Stomach smooth muscle (tissue), 2 donors: ENCODE data around the gene CUEDC1.

Source experiments
- H3K27ac ChIP-seq: one replicate; pipeline ENCODE4 v1.7.0; 2013; ENCODE audit warnings: mild to moderate bottlenecking, low read length, inconsistent platforms
- H3K27me3 ChIP-seq, 2 donors: one replicate each; pipeline ENCODE4 v1.7.0; 2013; ENCODE audit warnings: low read length in 2 of 2; ENCODE audit not compliant: insufficient read depth in 2 of 2, control insufficient read depth in 1 of 2
- H3K36me3 ChIP-seq, 2 donors: one replicate each; pipeline ENCODE4 v1.7.0; 2013; ENCODE audit warnings: low read length in 2 of 2; ENCODE audit not compliant: control insufficient read depth in 2 of 2, insufficient read depth in 2 of 2
- H3K4me1 ChIP-seq: one replicate; pipeline ENCODE4 v1.7.0; 2013; ENCODE audit warnings: low read length; ENCODE audit not compliant: control insufficient read depth, insufficient read depth
- H3K4me3 ChIP-seq, 2 donors: one replicate each; pipeline ENCODE4 v1.7.0; 2013; ENCODE audit warnings: low read length in 2 of 2
- H3K9ac ChIP-seq, 2 donors: one replicate each; pipeline ENCODE4 v1.7.0; 2013; ENCODE audit warnings: low read length in 2 of 2, mild to moderate bottlenecking in 1 of 2
- H3K9me3 ChIP-seq, 2 donors: one replicate each; pipeline ENCODE4 v1.7.0; 2013; ENCODE audit warnings: low read length in 2 of 2; ENCODE audit not compliant: control insufficient read depth in 2 of 2
- donor health status: healthy.
- donor health status: Pancreatic carcinoma.

Gene CUEDC1

GRCh38 chr17:57892146-57892819, 62.9 kb downstream of the CUEDC1 start:
- Histone ChIP-seq H3K4me3 (peak overlapping the region in 1 of 2 donors; percentile 60), H3K4me1 (peaks cover 83% of the 10 kb centered on the region)

GRCh38 chr17:57890857-57891232, 64.4 kb downstream of the CUEDC1 start:
- no peaks in the 10 kb centered on the region for H3K27me3 ChIP-seq
- peak overlapping the region; percentile 98 for H3K27ac ChIP-seq
- H3K4me1 ChIP-seq = peaks cover 78% of the 10 kb centered on the region
- peak overlapping the region in 1 of 2 donors; percentile 15 for H3K4me3 ChIP-seq
- H3K9me3 ChIP-seq = no peaks in the 10 kb centered on the region
- no peaks in the 10 kb centered on the region for H3K36me3 ChIP-seq
- peak overlapping the region; percentile 4 to 36 for H3K9ac ChIP-seq

More at GRCh38 chr17:57892146-57892819, 62.9 kb downstream of the CUEDC1 start:
- peak overlapping the region; percentile 72 to 85 for H3K9ac ChIP-seq
- no peaks in the 10 kb centered on the region for H3K27me3 ChIP-seq
- H3K27ac ChIP-seq = peak overlapping the region; percentile 98
- no peaks in the 10 kb centered on the region for H3K9me3 ChIP-seq
- H3K36me3 ChIP-seq = no peaks in the 10 kb centered on the region

DNA sequence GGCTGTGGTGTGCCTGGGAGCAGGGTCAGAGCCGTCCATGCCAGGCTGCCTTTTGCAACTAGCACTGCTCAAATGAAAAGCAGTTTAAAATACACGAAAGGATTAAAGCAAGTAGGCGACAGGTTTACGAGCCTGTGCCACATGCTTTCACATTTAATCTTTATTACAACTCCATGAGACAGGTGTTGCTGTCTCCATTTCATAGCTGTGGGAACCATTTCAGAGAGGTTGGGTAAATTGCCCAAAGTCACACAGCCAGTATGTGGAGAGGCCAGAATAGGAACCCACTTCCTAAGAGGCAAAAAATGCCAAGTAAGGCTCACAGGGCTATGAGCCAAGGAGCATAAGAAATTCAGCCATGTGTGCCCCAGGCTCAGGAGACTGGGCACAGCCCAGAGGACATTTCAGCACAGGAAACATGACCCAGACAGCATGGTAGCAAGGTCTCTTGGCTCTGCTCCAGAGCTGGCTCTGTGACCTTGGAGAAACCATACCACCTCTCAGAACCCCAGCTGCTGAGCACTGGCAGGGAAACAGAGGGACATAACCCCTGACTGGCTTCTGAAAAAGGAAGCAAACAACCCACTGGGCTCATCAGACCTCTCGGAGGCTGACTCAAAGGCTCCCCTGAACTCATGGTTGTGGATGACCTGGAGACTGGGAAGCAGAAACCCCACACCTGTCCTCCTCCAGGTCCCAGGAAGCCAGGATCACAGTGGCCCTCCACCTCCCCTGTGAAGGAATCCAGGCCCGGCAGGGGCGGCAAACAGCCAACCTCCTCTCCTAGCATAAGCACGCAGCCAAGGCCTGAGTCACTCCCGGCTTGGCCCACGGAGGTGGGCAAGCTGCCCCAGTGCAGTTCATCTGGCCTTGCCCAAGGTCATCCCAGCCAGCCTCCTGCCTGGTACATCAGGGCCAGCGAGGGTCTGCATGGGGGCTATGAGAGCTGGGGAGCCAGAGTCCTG, 65.0 kb downstream of the CUEDC1 start:
- Histone ChIP-seq H3K4me3 (peak overlapping the region in 1 of 2 donors; percentile 22), H3K9me3 (no peaks in the 10 kb centered on the region), H3K36me3 (no peaks in the 10 kb centered on the region), H3K4me1 (peaks cover 72% of the 10 kb centered on the region), H3K9ac (peak overlapping the region; percentile 12 to 73), H3K27me3 (no peaks in the 10 kb centered on the region), H3K27ac (peak overlapping the region; percentile 98)

DNA sequence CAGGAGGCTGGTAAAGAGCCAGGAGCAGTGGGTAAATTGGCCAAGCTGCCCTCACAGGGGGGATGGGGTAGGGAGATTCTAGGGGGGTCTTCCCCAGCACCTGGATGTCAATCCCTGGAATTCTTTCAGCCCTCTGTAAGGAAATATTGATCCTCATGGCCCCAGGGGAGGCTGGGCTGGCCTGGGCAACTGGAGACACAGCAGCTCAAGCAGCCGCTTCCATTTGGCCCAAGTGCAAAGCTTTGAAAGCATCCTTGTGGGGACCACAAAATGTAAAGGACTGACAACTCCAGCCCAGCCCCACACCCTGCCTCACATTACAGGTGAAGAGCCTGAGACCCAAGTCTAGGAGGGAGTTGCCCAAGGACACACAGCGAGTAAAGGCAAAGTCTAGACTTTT, 66.0 kb downstream of the CUEDC1 start:
- Histone ChIP-seq H3K27me3 (no peaks in the 10 kb centered on the region), H3K4me1 (peaks cover 65% of the 10 kb centered on the region), H3K9me3 (no peaks in the 10 kb centered on the region), H3K9ac (peak overlapping the region in 1 of 2 donors; percentile 73), H3K27ac (peak overlapping the region; percentile 98), H3K4me3 (no peak overlapping the region), H3K36me3 (peaks cover 8% of the 10 kb centered on the region in 2 donors)

DNA sequence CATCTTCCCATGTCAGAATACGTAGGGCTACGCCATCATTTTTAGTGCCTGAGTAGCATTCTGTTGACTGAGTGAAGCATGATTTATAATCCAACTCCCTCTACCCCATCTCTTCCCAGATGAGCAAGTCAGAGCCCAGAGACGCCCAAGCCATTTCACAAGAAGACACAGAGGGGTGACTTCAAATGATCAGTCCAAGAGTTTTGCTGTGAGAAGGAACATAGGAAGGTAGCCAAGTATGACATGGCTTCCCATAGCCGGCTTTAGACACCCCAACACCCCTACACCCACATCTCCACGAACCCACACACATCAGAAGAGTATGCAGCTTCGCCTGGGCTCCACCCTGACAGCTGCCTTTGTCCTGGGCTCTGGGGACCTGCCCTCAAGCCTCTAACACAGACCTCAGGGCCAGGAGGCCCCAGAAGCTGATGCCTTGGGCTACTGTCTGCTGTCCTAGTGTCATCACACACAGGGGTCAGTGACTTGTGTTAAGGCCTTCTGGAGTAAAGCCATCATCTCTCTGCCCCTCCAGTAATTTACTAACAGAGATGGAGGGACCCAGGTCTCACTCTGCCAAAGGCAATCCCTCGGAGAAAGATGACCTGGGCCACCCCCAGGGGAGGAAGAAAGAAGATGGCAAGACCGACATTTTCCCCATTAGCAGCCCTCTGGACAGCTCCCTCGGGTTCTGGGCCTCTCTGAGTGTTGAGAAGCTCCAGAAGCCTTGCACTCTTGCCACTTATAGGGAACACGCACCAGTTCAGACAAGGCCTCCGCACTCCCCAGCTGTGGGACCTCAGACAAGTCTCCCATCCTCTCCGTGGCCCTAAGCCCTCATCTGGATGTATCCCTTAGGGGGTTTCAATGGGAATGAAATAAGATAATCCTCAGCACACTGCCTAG, 66.6 kb downstream of the CUEDC1 start:
- H3K9ac ChIP-seq = peak overlapping the region in 1 of 2 donors; percentile 29

GRCh38 chr17:57887161-57887560, 68.1 kb downstream of the CUEDC1 start:
- H3K4me1 ChIP-seq = peaks cover 49% of the 10 kb centered on the region
- H3K27ac ChIP-seq = peak overlapping the region; percentile 31

More for the DNA sequence above, 66.6 kb downstream of the CUEDC1 start:
- H3K36me3 ChIP-seq = peaks cover 8 to 12% of the 10 kb centered on the region in 2 donors
- peak overlapping the region in 1 of 2 donors; percentile 22 for H3K4me3 ChIP-seq
- H3K4me1 ChIP-seq = peaks cover 63% of the 10 kb centered on the region
- peak overlapping the region; percentile 98 for H3K27ac ChIP-seq
- H3K9me3 ChIP-seq = no peaks in the 10 kb centered on the region
- H3K27me3 ChIP-seq = no peaks in the 10 kb centered on the region

DNA sequence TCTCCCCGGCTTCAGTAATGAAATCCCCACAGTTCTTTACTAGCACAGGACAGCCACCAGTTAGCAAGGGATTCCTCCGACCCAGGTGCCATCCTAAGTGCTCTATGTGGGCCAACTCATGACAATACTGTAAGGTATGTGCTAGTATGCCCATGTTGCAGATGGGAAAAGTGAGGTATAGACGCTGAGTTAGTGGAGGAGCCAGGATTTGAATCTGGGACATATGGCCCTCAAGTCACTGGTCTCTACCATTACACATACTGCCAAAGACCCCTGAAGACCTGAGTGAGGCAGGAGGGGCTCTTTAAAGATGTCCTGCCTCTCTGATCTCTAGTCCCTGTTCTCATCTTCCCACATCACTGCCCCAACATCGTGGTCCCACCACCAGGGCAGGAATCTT, 69.2 kb downstream of the CUEDC1 start:
- Histone ChIP-seq H3K27me3 (no peaks in the 10 kb centered on the region), H3K9ac (no peak overlapping the region), H3K36me3 (peaks cover 13 to 18% of the 10 kb centered on the region in 2 donors), H3K27ac (no peak overlapping the region), H3K9me3 (no peaks in the 10 kb centered on the region), H3K4me1 (peaks cover 49% of the 10 kb centered on the region), H3K4me3 (no peak overlapping the region)

More at GRCh38 chr17:57887161-57887560, 68.1 kb downstream of the CUEDC1 start:
- no peaks in the 10 kb centered on the region for H3K9me3 ChIP-seq
- no peak overlapping the region for H3K9ac ChIP-seq
- no peak overlapping the region for H3K4me3 ChIP-seq
- H3K36me3 ChIP-seq = peaks cover 13 to 18% of the 10 kb centered on the region in 2 donors
- H3K27me3 ChIP-seq = no peaks in the 10 kb centered on the region

GRCh38 chr17:57885148-57885915, 69.9 kb downstream of the CUEDC1 start:
- peaks cover 49% of the 10 kb centered on the region for H3K4me1 ChIP-seq
- H3K4me3 ChIP-seq = no peak overlapping the region
- peaks cover 13 to 18% of the 10 kb centered on the region in 2 donors for H3K36me3 ChIP-seq
- H3K27me3 ChIP-seq = no peaks in the 10 kb centered on the region
- H3K27ac ChIP-seq = no peak overlapping the region
- H3K9ac ChIP-seq = no peak overlapping the region
- no peaks in the 10 kb centered on the region for H3K9me3 ChIP-seq

GRCh38 chr17:57881783-57882351, 73.3 kb downstream of the CUEDC1 start:
- H3K27me3 ChIP-seq = no peaks in the 10 kb centered on the region
- peak overlapping the region in 1 of 2 donors; percentile 40 for H3K4me3 ChIP-seq
- H3K4me1 ChIP-seq = peaks cover 46% of the 10 kb centered on the region
- peaks cover 13 to 33% of the 10 kb centered on the region in 2 donors for H3K36me3 ChIP-seq
- peak overlapping the region; percentile 2 to 5 for H3K9ac ChIP-seq
- no peaks in the 10 kb centered on the region for H3K9me3 ChIP-seq
- H3K27ac ChIP-seq = peak overlapping the region; percentile 80
